Fibroblast of mammary gland (primary cell): ENCODE measurements around the gene IL31.

Experiments used
- DNase-seq: peaks from one replicate; pipeline ENCODE4 v3.0.0-alpha.2; 2010; ENCODE audit warnings: low read depth
- H3K4me3 ChIP-seq: 2 replicates; pipeline ENCODE4 v1.5.1; 2011; ENCODE audit warnings: low read depth, mild to moderate bottlenecking, low read length, moderate library complexity; ENCODE audit not compliant: control insufficient read depth
- TF ChIP-seq, protein P1 (sequence below): conservative IDR thresholded peaks from 2 replicates; pipeline ENCODE4 v1.5.1; 2011; ENCODE audit warnings: low read depth, low read length, inconsistent platforms; ENCODE audit not compliant: control insufficient read depth, insufficient read depth

IL31 gene

DNA sequence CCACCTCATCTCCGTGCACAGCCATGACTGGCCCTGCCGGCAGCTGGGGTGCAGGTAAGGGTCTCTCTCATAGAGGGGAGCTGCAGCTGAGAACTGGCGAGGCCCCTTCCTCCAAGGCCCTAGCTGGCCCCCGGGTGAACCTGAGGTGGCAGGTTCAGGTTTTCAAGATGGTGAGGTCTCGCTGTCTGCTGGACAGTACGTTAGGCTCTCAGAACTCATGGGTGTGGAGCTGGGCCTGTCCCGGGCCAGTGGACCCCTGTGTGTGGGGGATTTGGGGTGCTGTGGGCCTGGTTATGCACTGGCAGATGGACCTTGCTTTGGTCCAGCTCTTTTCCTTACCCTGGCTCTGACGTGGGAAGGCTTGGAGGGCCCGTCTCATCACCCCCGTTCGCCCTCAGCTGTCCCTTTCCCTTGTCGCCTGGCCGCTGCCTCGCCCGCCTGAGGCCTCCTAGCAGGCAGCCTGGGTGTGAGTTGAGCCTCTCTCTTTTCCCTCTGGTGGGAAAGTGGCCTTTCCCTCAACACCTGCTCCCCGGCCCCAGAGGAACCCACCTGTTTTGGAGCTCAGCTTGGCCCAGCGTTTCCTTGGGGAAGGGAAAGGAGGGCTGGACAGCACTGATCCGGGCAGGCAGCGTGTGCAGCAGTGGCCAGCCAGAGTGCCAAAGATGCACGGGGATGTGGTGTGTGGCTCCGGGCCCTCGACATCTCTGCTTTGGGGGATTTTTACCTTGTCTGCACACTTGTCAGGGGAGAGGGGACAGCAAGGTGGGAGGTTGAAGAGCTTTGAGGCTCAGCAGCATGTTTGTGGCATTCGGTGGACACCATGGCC lies 28.3 kb downstream of the IL31 start:
- DNase-seq = no peak
- TF ChIP-seq, protein P1, sequence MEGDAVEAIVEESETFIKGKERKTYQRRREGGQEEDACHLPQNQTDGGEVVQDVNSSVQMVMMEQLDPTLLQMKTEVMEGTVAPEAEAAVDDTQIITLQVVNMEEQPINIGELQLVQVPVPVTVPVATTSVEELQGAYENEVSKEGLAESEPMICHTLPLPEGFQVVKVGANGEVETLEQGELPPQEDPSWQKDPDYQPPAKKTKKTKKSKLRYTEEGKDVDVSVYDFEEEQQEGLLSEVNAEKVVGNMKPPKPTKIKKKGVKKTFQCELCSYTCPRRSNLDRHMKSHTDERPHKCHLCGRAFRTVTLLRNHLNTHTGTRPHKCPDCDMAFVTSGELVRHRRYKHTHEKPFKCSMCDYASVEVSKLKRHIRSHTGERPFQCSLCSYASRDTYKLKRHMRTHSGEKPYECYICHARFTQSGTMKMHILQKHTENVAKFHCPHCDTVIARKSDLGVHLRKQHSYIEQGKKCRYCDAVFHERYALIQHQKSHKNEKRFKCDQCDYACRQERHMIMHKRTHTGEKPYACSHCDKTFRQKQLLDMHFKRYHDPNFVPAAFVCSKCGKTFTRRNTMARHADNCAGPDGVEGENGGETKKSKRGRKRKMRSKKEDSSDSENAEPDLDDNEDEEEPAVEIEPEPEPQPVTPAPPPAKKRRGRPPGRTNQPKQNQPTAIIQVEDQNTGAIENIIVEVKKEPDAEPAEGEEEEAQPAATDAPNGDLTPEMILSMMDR = no peak
- H3K4me3 ChIP-seq = no peak overlapping the region

DNA sequence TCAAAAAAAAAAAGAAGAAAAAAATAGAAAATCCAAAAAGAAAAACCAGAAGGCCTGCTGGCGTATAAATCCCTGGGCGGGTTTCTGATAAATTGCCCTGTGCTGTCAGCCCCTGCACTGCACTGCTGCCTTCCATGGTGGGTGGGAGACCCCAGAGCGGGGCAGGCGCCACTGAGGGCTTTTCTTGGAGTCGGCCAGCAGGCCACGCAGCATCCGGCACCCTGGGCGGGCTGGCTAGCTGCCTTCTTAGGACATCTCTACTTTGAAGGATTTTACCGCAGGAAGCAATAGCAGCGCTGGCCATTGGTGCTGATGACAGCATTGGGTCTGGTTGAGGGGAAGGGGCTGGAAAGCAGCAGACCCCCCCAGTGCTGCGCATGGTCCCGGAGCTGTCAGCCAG lies 29.1 kb downstream of the IL31 start:
- H3K4me3 ChIP-seq = no peak overlapping the region
- TF ChIP-seq, protein P1 = no peak

GRCh38 chr12:122142857-122143256 lies 31.2 kb downstream of the IL31 start:
- H3K4me3 ChIP-seq = no peak overlapping the region
- no peak for DNase-seq
- TF ChIP-seq, protein P1 = no peak

More for the DNA sequence above, 29.1 kb downstream of the IL31 start:
- DNase-seq = no peak

GRCh38 chr12:122141911-122142725 lies 31.9 kb downstream of the IL31 start:
- DNase-seq = no peak
- TF ChIP-seq, protein P1 = no peak
- no peak overlapping the region for H3K4me3 ChIP-seq

- no peak for DNase-seq
- TF ChIP-seq, protein P1 = no peak
- no peak overlapping the region for H3K4me3 ChIP-seq
These were observed 33.4 kb downstream of the IL31 start for GRCh38 chr12:122140467-122141257.

DNA sequence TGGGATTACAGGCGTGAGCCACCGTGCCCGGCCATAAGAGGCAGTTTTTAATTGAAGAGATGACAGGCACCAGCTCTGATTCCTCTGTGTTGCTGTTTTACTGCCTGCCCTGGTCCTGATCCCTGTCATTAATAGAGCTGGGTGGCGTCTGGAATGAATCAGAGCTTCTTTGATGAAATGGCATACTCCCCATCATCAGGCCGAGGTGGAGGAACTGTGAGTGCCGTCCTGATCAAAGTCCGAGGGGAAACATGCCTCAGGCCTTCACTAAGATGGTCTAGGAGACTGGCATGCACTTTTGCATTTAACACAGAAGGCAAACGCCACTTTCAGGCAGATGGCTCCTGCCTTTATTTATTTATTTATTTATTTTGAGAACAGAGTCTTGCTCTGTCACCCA lies 34.1 kb downstream of the IL31 start:
- no peak for DNase-seq
- no peak overlapping the region for H3K4me3 ChIP-seq
- TF ChIP-seq, protein P1 = no peak
